ENCODE measurements around the gene ST6GALNAC3.

The ST6GALNAC3 gene

DNA sequence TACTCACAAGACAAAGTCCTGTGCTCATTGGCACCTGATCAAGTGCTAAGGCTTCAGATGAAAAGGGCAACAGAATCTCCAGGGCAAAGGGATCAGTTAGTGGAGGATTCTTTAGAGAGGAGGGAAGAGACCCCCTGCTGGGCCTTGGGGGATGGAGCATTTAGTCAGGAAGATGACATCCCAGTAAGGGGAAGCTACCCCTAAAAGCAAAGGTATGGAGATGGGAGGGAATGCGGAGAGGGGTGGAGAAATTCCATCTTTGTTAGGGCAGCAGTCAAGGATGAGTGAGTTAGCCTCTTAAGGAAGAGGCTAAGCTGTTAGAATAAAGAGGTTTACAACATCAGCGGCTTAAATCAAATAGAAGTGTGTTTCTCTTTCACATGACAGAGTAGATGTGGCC lies 67.4 kb downstream of the ST6GALNAC3 start:
- Histone ChIP-seq H3K4me2 (ENCODE audit: low read length) (no peak overlapping the region), H4K20me1 (ENCODE audit: control insufficient read depth, insufficient read depth, low read depth, low read length) (no peaks in the 10 kb centered on the region), H3K4me1 (ENCODE audit: control insufficient read depth, low read length) (no peaks in the 10 kb centered on the region), H3K27me3 (ENCODE audit: control insufficient read depth, low read length) (peaks cover 7% of the 10 kb centered on the region; the same call in 1 of the 2 replicates), H3K9me3 (ENCODE audit: control insufficient read depth, insufficient read depth, low read length) (no peaks in the 10 kb centered on the region), H3K36me3 (ENCODE audit: control insufficient read depth, low read length) (no peaks in the 10 kb centered on the region), H3K79me2 (ENCODE audit: control insufficient read depth, low read length) (no peaks in the 10 kb centered on the region), H3K27ac (ENCODE audit: low read depth, low read length) (no peak overlapping the region), H3K9me2 (replicated peaks; ENCODE audit: control insufficient read depth, low read length) (no peaks in the 10 kb centered on the region), H3F3A (ENCODE audit: control insufficient read depth, insufficient read depth) (no peaks in the 10 kb centered on the region), H3K4me3 (ENCODE audit: low read length) (no peak overlapping the region)
- TF ChIP-seq, protein P1, sequence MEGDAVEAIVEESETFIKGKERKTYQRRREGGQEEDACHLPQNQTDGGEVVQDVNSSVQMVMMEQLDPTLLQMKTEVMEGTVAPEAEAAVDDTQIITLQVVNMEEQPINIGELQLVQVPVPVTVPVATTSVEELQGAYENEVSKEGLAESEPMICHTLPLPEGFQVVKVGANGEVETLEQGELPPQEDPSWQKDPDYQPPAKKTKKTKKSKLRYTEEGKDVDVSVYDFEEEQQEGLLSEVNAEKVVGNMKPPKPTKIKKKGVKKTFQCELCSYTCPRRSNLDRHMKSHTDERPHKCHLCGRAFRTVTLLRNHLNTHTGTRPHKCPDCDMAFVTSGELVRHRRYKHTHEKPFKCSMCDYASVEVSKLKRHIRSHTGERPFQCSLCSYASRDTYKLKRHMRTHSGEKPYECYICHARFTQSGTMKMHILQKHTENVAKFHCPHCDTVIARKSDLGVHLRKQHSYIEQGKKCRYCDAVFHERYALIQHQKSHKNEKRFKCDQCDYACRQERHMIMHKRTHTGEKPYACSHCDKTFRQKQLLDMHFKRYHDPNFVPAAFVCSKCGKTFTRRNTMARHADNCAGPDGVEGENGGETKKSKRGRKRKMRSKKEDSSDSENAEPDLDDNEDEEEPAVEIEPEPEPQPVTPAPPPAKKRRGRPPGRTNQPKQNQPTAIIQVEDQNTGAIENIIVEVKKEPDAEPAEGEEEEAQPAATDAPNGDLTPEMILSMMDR (IDR thresholded peaks at IDR 0.05; ENCODE audit: low read depth, low read length, poor library complexity, severe bottlenecking): no peak
- TF ChIP-seq EZH2phosphoT487 (IDR thresholded peaks at IDR 0.05; ENCODE audit: borderline replicate concordance, low read length): no peak

DNA sequence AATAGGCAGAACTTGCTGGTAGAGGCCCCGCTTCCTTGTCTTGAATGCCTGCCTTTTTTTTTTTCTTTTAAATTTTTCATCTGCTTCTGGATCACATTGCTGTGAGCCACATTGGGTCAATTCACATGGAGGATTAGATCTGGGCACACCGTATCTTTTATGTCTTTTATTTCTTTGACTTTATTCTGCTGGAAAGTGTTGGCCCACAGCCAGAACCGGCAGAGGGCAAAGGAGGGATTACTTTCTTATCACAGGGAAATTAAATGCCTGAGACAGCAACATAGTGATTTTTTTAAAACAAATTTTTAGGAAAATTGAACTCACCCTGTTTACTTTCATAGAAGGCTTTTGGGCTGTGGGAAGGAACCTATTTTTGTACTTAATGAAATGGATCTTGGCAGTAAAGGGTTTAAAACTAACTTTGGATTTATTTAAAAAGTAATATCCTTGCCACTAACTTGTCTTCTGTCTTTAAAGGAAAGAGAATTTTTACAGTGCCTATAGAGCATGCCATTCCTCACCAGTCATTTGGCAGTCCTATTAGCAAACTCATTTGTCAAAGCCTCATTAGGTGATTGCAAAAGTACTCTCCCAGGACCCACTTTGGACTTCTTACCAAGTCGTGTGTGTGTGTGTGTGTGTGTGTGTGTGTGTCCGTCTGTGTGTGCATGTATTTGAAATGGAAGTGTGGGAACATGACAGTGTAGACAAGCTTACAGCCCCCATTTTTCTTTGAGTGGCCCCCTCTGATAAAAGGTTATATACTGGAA lies 68.4 kb downstream of the ST6GALNAC3 start:
- no peaks in the 10 kb centered on the region for H3K9me3 ChIP-seq (ENCODE audit: control insufficient read depth, insufficient read depth, low read length)
- no peaks in the 10 kb centered on the region for H3K9me2 ChIP-seq (replicated peaks; ENCODE audit: control insufficient read depth, low read length)
- H3K27me3 ChIP-seq (ENCODE audit: control insufficient read depth, low read length): peaks cover 7% of the 10 kb centered on the region; the same call in 1 of the 2 replicates
- H3K4me2 ChIP-seq (ENCODE audit: low read length): no peak overlapping the region
- no peaks in the 10 kb centered on the region for H4K20me1 ChIP-seq (ENCODE audit: control insufficient read depth, insufficient read depth, low read depth, low read length)
- no peaks in the 10 kb centered on the region for H3K36me3 ChIP-seq (ENCODE audit: control insufficient read depth, low read length)
- H3K79me2 ChIP-seq (ENCODE audit: control insufficient read depth, low read length): no peaks in the 10 kb centered on the region
- no peaks in the 10 kb centered on the region for H3K4me1 ChIP-seq (ENCODE audit: control insufficient read depth, low read length)
- H3K27ac ChIP-seq (ENCODE audit: low read depth, low read length): no peak overlapping the region
- no peaks in the 10 kb centered on the region for H3F3A ChIP-seq (ENCODE audit: control insufficient read depth, insufficient read depth)
- TF ChIP-seq, protein P1 (IDR thresholded peaks at IDR 0.05; ENCODE audit: low read depth, low read length, poor library complexity, severe bottlenecking): no peak
- no peak for TF ChIP-seq EZH2phosphoT487 (IDR thresholded peaks at IDR 0.05; ENCODE audit: borderline replicate concordance, low read length)
- H3K4me3 ChIP-seq (ENCODE audit: low read length): no peak overlapping the region

DNA sequence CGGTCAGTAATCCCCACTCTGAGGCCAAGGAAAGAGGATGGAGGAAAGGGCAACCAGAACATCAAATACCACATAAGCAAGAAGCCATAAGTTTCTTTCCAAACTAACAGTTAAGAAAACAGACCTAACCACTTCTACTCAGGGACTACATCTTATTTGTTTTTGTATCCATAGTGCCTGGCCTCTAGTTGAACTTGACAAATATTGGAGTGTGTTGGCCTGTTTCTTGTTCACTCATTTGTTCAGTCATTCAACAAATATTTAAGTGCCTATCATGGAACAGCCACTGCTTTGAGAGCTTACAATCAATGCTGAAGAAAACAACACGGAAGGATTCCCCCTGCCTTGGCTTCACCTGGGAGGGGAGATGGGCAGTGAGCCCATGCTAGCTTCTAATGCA lies 69.7 kb downstream of the ST6GALNAC3 start:
- no peaks in the 10 kb centered on the region for H3K36me3 ChIP-seq (ENCODE audit: control insufficient read depth, low read length)
- H3K9me2 ChIP-seq (replicated peaks; ENCODE audit: control insufficient read depth, low read length): no peaks in the 10 kb centered on the region
- H4K20me1 ChIP-seq (ENCODE audit: control insufficient read depth, insufficient read depth, low read depth, low read length): no peaks in the 10 kb centered on the region
- H3K9me3 ChIP-seq (ENCODE audit: control insufficient read depth, insufficient read depth, low read length): no peaks in the 10 kb centered on the region
- no peaks in the 10 kb centered on the region for H3K4me1 ChIP-seq (ENCODE audit: control insufficient read depth, low read length)
- no peak overlapping the region for H3K4me2 ChIP-seq (ENCODE audit: low read length)
- no peak overlapping the region for H3K4me3 ChIP-seq (ENCODE audit: low read length)
- TF ChIP-seq EZH2phosphoT487 (IDR thresholded peaks at IDR 0.05; ENCODE audit: borderline replicate concordance, low read length): no peak
- TF ChIP-seq, protein P1 (IDR thresholded peaks at IDR 0.05; ENCODE audit: low read depth, low read length, poor library complexity, severe bottlenecking): no peak
- no peaks in the 10 kb centered on the region for H3K79me2 ChIP-seq (ENCODE audit: control insufficient read depth, low read length)
- no peak overlapping the region for H3K27ac ChIP-seq (ENCODE audit: low read depth, low read length)
- peaks cover 7% of the 10 kb centered on the region; the same call in 1 of the 2 replicates for H3K27me3 ChIP-seq (ENCODE audit: control insufficient read depth, low read length)
- no peaks in the 10 kb centered on the region for H3F3A ChIP-seq (ENCODE audit: control insufficient read depth, insufficient read depth)
